ENCODE results near the gene CTSO.

CTSO gene

GRCh38 chr4:155889946-155890345 lies 63.7 kb downstream of the CTSO start:
- Mint-ChIP-seq H3K27me3 (peaks cover 36% of the 10 kb centered on the region), H3K36me3 (ENCODE audit: insufficient read depth) (no peaks in the 10 kb centered on the region), H3K9me3 (peaks cover 6% of the 10 kb centered on the region), H3K4me1 (no peaks in the 10 kb centered on the region), H3K27ac (ENCODE audit: low read depth) (no peak overlapping the region), H3K4me3 (no peak overlapping the region)
- DNase-seq (ENCODE audit: low spot score in 2 of 2) (no peak), ATAC-seq (replicated peaks; ENCODE audit: extremely low read depth, poor library complexity, severe bottlenecking) (no peak)

DNA sequence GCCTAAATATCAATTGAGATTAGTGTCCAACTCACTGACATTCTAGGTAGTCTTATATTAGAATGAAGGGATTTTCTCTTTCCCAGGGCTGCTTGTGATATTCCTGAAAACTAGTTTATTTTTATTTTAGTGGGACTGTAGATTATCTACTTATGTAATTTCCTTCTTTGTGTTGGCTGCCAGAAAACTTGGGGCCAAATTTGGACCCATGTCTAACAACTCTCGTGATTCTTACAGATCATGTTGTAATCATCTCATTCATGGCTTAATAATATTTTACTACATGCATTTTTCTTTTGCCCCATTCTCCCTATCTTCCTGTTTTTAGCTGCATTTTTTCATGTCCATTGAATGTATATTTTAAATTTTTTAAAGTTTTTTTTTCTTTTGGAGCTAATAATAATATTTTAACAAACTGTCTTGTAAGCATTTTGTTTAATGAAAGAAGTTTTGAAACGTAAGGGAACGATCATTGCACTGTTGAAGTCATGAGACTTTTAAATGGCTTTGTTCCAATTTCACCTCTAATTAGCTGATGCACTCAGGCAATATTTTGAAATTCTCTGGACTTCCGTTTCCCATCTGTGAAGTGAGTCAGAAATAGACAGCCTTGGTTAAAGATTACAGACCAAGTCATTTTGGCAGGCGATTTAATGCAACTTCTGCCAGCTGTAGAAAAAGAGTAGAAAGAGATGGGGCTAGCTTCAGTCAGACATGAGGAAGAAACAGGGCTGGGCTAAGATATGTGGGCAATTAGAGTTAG lies 64.5 kb downstream of the CTSO start:
- Mint-ChIP-seq H3K27me3 (peaks cover 32% of the 10 kb centered on the region), H3K27ac (ENCODE audit: low read depth) (no peak overlapping the region), H3K4me3 (no peak overlapping the region), H3K36me3 (ENCODE audit: insufficient read depth) (no peaks in the 10 kb centered on the region), H3K9me3 (peaks cover 6% of the 10 kb centered on the region), H3K4me1 (no peaks in the 10 kb centered on the region)
- ATAC-seq (replicated peaks; ENCODE audit: extremely low read depth, poor library complexity, severe bottlenecking) = no peak
- DNase-seq (ENCODE audit: low spot score in 2 of 2) = no peak

DNA sequence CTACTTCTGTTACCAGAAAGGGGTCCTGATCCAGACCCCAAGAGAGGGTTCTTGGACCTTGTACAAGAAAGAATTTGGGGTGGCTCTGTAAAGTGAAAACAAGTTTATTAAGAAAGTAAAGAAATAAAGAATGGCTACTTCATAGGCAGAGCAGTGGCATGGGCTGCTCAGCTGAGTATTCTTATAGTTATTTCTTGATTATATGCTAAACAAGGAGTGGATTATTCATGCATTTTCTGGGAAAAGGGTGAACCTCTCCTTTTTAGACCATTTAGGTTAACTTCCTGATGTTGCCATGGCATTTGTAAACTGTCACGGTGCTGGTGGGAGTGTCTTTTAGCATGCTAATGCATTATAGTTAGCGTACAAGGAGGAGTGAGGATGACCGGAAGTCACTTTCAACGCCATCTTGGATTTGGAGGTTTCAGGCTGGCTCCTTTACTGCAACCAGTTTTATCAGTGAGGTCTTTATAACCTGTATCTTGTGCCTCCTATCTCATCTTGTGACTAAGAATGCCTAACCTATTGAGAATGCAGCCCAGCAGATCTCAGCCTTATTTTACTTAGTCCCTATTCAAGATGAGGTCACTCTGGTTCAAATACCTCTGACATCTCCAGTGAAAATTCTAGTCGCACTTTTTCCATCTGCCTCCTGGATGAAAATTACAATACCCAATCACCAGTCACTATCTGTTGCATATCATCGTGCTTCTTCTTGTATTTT lies 65.7 kb downstream of the CTSO start:
- no peak overlapping the region for H3K4me3 Mint-ChIP-seq
- H3K36me3 Mint-ChIP-seq (ENCODE audit: insufficient read depth) = no peaks in the 10 kb centered on the region
- H3K27me3 Mint-ChIP-seq = peaks cover 20% of the 10 kb centered on the region
- no peak overlapping the region for H3K27ac Mint-ChIP-seq (ENCODE audit: low read depth)
- H3K9me3 Mint-ChIP-seq = peaks cover 6% of the 10 kb centered on the region
- ATAC-seq (replicated peaks; ENCODE audit: extremely low read depth, poor library complexity, severe bottlenecking) (no peak), DNase-seq (ENCODE audit: low spot score in 2 of 2) (no peak)
- no peaks in the 10 kb centered on the region for H3K4me1 Mint-ChIP-seq

DNA sequence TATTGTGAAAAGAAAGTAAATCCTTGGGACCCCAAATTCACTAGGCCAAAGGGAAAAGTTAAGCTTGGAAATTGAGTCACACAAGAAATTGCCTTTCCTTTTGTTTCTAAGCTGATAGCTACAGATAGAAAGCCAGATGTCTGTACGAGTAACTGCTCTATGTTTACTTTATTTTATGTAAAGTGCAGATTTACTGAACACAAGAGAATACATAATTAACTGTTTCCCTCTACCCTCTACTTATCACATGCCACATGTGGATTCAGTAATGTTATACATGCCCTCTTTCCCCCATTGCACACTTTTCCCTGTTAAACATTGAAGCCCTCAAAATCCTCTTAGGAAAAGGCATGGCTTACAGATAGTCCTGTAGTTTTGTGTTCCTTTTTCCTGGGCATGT lies 66.6 kb downstream of the CTSO start:
- no peak for ATAC-seq (replicated peaks; ENCODE audit: extremely low read depth, poor library complexity, severe bottlenecking)
- no peak for DNase-seq (ENCODE audit: low spot score in 2 of 2)
- H3K9me3 Mint-ChIP-seq = no peaks in the 10 kb centered on the region
- no peak overlapping the region for H3K4me3 Mint-ChIP-seq
- peaks cover 11% of the 10 kb centered on the region for H3K27me3 Mint-ChIP-seq
- H3K4me1 Mint-ChIP-seq = no peaks in the 10 kb centered on the region
- H3K27ac Mint-ChIP-seq (ENCODE audit: low read depth) = no peak overlapping the region
- H3K36me3 Mint-ChIP-seq (ENCODE audit: insufficient read depth) = no peaks in the 10 kb centered on the region

- H3K4me1 Mint-ChIP-seq = no peaks in the 10 kb centered on the region
Observed at GRCh38 chr4:155885666-155886065, 68.0 kb downstream of the CTSO start.

GRCh38 chr4:155883895-155884294 lies 69.8 kb downstream of the CTSO start:
- no peak overlapping the region for H3K4me3 Mint-ChIP-seq
- H3K9me3 Mint-ChIP-seq = no peaks in the 10 kb centered on the region
- H3K27ac Mint-ChIP-seq (ENCODE audit: low read depth) = no peak overlapping the region
- H3K27me3 Mint-ChIP-seq = no peaks in the 10 kb centered on the region
- no peaks in the 10 kb centered on the region for H3K4me1 Mint-ChIP-seq
- no peaks in the 10 kb centered on the region for H3K36me3 Mint-ChIP-seq (ENCODE audit: insufficient read depth)
- DNase-seq (ENCODE audit: low spot score in 2 of 2) (no peak), ATAC-seq (replicated peaks; ENCODE audit: extremely low read depth, poor library complexity, severe bottlenecking) (no peak)

More at GRCh38 chr4:155885666-155886065, 68.0 kb downstream of the CTSO start:
- H3K27ac Mint-ChIP-seq (ENCODE audit: low read depth) = no peak overlapping the region
- no peak for DNase-seq (ENCODE audit: low spot score in 2 of 2)
- ATAC-seq (replicated peaks; ENCODE audit: extremely low read depth, poor library complexity, severe bottlenecking) = no peak
- no peaks in the 10 kb centered on the region for H3K36me3 Mint-ChIP-seq (ENCODE audit: insufficient read depth)
- H3K27me3 Mint-ChIP-seq = no peaks in the 10 kb centered on the region
- H3K4me3 Mint-ChIP-seq = no peak overlapping the region
- H3K9me3 Mint-ChIP-seq = no peaks in the 10 kb centered on the region

GRCh38 chr4:155881555-155881954 lies 72.1 kb downstream of the CTSO start:
- DNase-seq (ENCODE audit: low spot score in 2 of 2) = no peak
- Mint-ChIP-seq H3K4me1 (no peaks in the 10 kb centered on the region), H3K36me3 (ENCODE audit: insufficient read depth) (no peaks in the 10 kb centered on the region), H3K27ac (ENCODE audit: low read depth) (no peak overlapping the region), H3K27me3 (no peaks in the 10 kb centered on the region), H3K4me3 (no peak overlapping the region), H3K9me3 (no peaks in the 10 kb centered on the region)
- ATAC-seq (replicated peaks; ENCODE audit: extremely low read depth, poor library complexity, severe bottlenecking) = no peak

GRCh38 chr4:155879767-155880166 lies 73.9 kb downstream of the CTSO start:
- Mint-ChIP-seq H3K36me3 (ENCODE audit: insufficient read depth) (no peaks in the 10 kb centered on the region), H3K27ac (ENCODE audit: low read depth) (no peak overlapping the region), H3K4me1 (no peaks in the 10 kb centered on the region), H3K9me3 (no peaks in the 10 kb centered on the region), H3K27me3 (no peaks in the 10 kb centered on the region), H3K4me3 (no peak overlapping the region)
- no peak for ATAC-seq (replicated peaks; ENCODE audit: extremely low read depth, poor library complexity, severe bottlenecking)
- DNase-seq (ENCODE audit: low spot score in 2 of 2) = no peak

DNA sequence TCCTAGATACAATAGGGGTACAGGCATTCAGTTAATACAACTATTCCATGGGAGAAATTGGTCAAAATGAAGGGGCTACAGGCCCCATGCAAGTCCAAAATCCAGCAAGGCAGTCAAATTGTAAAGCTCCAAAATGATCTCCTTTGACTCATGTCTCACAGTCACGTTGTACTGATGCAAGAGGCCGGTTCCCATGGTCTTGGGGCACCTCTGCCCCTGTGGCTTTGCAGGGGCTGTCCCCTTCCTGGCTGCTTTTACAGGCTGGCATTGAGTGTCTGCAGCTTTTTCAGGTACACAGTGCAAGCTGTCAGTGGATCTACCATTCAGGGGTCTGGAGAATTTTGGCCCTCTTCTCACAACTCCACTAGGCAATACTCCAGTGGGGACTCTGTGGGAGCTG lies 75.1 kb downstream of the CTSO start:
- H3K4me3 Mint-ChIP-seq = no peak overlapping the region
- no peaks in the 10 kb centered on the region for H3K4me1 Mint-ChIP-seq
- no peaks in the 10 kb centered on the region for H3K9me3 Mint-ChIP-seq
- H3K36me3 Mint-ChIP-seq (ENCODE audit: insufficient read depth) = no peaks in the 10 kb centered on the region
- no peak for ATAC-seq (replicated peaks; ENCODE audit: extremely low read depth, poor library complexity, severe bottlenecking)
- H3K27ac Mint-ChIP-seq (ENCODE audit: low read depth) = no peak overlapping the region
- no peak for DNase-seq (ENCODE audit: low spot score in 2 of 2)
- no peaks in the 10 kb centered on the region for H3K27me3 Mint-ChIP-seq

DNA sequence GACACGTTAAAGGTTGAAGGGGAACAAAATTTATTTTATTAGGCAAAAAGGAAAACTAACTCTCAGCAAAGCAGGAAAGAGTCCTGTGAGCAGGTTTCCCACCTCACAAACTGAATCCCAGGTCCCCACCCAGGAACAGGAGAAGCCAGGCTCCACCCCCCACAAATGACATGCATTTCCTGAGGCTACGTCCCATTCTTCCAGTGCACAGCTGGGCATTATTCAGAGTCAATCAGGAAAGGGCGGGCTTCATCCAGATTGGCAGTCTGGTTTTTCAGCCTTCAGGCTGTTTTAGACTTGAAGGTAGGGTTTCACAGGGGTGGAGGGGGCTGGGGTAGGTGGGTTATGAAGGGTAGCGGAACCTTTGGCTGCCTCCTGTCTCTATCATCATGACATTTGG lies 75.7 kb downstream of the CTSO start:
- Mint-ChIP-seq H3K27me3 (no peaks in the 10 kb centered on the region), H3K4me3 (no peak overlapping the region), H3K9me3 (no peaks in the 10 kb centered on the region), H3K36me3 (ENCODE audit: insufficient read depth) (no peaks in the 10 kb centered on the region), H3K4me1 (no peaks in the 10 kb centered on the region), H3K27ac (ENCODE audit: low read depth) (no peak overlapping the region)
- ATAC-seq (replicated peaks; ENCODE audit: extremely low read depth, poor library complexity, severe bottlenecking) = no peak
- DNase-seq (ENCODE audit: low spot score in 2 of 2) = no peak

GRCh38 chr4:155875878-155876277 lies 77.8 kb downstream of the CTSO start:
- no peak for DNase-seq (ENCODE audit: low spot score in 2 of 2)
- H3K4me1 Mint-ChIP-seq = no peaks in the 10 kb centered on the region
- no peaks in the 10 kb centered on the region for H3K9me3 Mint-ChIP-seq

More at GRCh38 chr4:155875878-155876277, 77.8 kb downstream of the CTSO start:
- Mint-ChIP-seq H3K27me3 (no peaks in the 10 kb centered on the region), H3K36me3 (ENCODE audit: insufficient read depth) (no peaks in the 10 kb centered on the region), H3K4me3 (no peak overlapping the region), H3K27ac (ENCODE audit: low read depth) (no peak overlapping the region)
- ATAC-seq (replicated peaks; ENCODE audit: extremely low read depth, poor library complexity, severe bottlenecking) = no peak

All from central memory CD8-positive, alpha-beta T cell (primary cell).